Left kidney (tissue), 2 donors: ENCODE data around the gene TNS1. TPM values are rescaled to one million over a fixed set of nuclear protein-coding genes. Genes with fewer than 3 reads are reported as not detected.

Experiments
- DNase-seq: peaks from one replicate; pipeline ENCODE4 v3.0.0-alpha.2; 2013
- polyA plus RNA-seq: library from polyadenylated mRNA; unstranded; fragments of 120-200 nt; gene quantifications from one replicate; pipeline ENCODE4 v1.2.1, GENCODE V29; 2013; ENCODE audit not compliant: insufficient read length

TNS1 gene
- polyA plus RNA-seq, 1 donor: 64.9 TPM

DNA sequence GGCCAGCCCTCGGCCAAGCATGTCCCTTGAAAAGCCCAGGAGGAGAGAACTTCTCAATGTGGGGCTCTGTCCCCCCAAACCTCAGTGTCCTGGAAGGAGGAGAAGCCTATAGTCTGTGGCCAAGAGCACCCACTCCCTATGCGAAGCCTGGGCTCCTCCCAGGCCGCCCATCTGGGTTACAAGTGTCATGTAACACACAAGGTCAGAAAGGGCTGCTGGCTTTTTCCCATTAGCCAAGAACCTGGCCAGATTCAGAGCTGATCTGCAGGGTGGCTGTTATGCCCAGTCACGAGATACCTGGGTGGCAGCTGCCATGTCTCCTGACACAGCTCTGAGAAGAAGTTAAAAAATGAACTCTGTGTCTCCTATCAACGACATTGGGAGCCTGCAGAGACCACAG, 170.7 kb downstream of the TNS1 start:
- no peak for DNase-seq

DNA sequence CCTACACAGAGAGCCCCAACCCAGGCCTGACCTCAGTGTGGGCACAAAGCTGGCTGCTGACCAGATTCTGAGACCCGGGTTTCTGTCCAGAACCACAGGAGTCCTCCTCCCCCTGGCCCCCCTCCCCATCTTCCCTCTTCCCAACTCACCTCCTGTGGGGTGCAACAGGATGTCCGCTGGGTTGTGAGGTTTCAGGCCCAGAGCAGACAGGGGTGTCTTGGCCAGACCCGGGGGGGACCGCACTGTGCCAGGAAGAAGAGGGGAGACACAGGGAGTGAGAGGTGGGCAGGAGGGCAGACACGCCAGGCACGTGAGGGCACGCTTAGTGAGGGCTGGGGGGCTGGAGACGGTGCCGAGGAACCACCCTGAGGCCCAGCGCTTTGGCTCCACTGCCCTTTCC, 171.5 kb downstream of the TNS1 start:
- DNase-seq: no peak

DNA sequence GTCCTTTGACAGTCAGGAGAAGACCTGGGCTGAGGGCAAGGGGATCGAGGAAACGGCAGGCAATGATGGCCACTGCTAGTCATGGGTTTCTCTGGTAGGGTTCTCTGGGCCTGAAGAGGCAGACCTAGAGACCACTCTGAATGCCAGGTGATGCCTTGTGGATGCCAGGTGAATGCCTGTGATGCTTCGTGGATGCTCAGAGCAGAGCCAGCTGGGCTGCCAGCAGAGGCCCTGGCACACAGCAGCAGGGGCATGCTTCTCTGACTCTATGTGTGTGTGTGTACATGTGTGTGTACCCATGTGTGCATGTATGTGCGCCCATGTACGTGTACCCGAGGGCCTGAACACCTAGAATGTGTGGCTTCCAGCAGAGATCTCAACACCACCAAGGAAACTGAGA, 172.0 kb downstream of the TNS1 start:
- DNase-seq: no peak

DNA sequence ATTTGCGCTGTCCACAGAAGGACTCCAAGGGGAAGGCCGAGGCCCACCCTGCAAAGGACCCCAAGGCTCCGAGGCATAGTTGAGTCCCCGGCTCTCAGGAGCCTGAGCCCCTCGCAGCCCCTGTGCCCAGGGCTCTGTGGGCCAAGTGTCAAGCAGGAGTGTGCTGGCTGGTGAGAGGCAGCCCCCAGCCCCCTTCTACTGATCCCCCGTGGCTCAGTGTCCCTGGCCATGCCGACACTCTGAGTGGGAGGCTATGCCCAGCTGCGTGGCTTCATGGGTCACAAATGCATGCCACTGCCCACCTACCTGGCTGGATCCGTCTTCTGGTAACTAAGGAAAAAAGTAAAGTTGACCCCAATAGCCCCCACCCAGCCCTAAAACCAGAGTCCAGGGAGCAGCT, 172.7 kb downstream of the TNS1 start:
- DNase-seq: no peak

DNA sequence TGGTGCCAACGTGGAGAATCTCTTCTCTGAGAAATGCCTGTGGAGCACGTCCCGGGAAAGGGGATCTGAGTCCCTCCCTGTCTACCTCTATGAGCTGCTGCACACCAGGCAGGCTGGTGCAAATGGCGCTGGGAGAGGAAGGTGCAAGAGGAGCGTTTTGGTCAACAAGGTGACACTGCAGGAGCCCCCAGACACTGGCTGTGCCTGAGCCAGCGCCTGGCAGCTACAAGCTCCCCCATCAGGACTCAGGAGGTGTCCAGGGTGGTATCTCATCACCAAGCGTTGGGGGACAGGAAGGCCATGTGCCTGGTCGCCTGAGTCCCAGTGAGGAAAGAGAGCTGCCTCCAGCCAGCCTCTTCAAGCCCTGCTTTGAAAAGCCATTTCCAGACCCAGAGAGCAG, 173.4 kb downstream of the TNS1 start:
- no peak for DNase-seq

DNA sequence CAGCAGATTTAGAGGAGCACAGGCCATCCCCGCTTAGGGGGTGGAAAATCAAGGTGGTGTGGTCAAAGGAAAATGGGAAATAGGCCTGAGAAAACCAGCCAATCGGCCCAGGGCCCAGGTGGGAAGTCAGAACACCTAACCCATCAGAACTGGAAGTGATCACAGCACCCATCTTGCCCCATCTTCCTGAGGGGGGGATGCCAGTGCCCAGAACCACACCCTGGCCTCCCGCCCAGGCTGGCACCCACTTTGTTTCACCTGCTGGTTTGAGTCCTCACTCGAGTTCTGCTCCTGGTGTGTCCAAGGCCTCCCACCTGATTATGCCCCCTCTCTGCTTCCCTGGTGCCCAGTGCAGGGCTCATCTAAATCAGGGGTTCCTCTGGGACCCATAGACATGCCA, 174.5 kb downstream of the TNS1 start:
- DNase-seq: no peak

DNA sequence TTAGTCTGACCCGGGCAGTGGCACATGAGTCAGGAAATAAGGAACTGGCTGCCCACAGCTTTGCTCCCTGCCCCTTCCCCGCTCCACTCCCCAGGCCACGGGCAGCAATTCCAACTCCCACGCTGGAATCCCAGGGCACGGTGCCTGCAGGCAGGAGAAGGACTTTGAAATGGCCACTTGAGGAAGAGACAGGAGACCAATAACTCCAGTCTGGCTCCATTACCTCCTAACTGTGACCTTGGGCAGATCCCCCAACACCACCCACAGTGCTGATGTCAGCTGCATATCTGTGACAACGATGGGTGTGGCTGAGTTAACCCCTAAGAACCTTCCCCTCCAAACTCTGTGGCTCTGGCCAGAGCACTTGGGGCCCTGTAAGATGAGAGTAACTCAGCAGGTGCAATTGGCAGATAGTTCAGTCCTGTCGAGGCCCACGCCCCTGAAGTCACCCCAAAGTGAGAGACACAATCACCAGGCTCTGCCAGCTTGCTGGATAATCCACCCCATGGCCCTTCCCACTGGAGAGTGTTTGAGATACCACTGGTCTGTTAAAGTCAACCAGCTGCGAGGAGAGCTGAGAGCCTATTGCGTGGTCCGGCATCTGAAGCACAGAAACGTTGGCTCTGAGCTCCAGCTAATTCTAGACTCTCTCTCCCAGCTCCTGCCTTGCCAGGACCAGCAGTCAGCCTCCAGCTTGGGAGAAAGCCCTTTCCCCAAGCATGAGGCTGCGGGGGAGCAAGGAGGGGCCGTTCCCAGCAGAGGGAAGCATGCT, 175.2 kb downstream of the TNS1 start:
- no peak for DNase-seq

DNA sequence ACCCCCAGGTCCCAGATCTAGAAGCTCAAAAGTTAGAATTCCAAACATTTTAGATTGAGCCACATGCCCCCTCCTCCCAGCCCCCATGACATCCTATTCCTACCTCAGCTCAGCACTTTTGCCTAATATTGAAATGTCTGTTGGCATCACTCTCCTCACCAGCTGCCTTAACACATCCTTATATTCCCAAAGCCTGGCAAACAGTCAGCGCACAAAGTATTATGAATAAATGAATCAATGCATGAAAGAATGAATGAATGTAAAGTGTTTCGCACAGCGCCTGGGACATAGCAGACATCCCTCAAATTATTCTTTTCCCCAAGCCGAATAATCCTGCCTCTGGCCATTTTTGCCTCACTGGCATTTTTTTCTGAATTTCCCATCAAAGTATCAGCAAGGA, 175.8 kb downstream of the TNS1 start:
- no peak for DNase-seq

DNA sequence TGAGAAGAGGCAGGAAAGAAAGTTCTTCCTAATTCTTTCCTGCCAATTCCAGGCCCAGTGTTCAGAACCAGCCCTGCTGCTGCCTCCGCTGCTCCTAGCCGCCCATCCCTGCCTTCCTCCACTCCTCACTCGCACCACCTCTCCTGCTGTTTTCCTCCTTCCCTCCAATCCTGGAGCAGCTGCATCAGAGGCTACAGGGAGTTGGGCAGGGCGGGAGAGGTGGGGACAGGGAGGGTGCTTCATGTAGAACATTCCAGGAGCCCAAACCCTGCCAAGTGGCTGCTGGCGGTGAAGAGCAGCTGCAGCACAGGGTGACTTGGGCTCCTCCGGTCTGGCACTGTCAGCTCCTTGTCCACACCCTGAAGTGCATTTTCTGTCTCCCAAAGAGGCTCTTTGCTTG, 176.3 kb downstream of the TNS1 start:
- no peak for DNase-seq

DNA sequence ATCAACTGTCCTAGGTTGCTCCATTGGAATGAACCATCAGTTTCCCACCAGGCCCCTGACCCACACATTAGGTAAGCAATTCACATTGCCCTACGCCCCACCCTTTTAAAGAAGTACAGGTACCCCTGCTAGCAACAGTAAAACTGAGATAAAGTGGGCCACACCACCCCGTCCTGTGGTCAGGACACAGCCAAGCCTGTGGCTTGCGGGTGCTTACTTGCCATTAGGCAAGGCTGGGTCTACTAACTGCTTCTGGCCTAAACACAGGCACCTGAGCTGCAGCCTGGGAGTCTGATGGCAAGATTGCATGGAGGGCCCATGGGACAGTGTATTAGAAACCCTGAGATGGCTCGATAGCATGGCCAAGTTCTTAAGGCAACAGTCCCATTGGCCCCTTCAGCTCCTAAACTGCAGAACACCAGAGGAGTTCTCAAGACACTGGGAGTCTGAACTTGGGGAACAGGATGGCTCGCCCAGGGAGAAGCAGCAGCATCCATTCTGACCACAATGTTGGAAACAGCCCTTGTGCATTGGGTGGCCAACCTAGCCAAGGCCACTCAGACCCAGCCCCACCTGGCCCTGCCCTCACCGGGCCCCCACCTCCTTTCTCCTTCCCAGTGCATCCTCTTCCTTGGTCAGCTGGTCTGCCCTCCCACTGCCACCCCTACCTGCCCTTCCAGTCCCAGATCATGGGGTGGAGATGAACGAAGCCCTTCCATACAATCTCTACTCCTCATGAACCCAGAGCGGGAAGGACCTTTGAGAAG, 177.1 kb downstream of the TNS1 start:
- DNase-seq: no peak

DNA sequence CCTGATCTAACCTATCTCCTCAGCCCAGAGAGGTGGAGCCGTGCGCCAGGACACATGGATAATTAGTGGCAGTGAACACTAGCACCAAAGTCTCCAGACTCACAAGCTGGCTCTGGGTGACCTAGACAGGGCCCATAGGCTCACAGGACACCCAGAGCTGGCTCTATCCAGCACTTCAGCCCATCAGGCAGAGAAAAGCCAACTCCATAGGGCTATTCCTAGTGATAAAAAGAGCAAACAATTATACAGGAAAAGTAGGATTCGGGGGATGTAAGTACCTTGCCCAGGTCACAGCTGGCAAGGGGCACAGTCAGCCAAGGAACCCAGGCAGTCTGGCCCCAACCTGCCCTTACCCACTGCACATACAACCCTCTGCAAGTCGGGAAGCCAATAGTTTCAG, 178.6 kb downstream of the TNS1 start:
- DNase-seq: no peak

DNA sequence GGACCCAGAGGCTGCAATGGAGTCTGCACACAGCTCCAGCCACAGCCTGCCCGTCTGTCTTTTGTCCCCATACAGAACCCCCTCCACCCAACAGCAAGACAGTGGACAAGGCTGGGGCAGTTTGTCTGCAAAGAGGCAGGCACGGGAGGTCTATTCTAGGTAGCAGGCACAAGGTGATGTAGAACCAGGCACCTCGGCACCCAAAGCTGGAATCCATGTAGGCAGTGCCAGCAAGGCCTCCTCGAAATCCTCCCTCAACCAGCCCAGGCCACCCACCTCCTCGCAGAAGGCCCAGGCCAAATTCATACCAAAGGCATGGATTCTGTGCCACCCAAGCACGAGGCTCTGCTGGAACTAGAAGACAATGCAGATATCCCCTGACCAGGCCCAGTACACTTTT, 179.2 kb downstream of the TNS1 start:
- no peak for DNase-seq

DNA sequence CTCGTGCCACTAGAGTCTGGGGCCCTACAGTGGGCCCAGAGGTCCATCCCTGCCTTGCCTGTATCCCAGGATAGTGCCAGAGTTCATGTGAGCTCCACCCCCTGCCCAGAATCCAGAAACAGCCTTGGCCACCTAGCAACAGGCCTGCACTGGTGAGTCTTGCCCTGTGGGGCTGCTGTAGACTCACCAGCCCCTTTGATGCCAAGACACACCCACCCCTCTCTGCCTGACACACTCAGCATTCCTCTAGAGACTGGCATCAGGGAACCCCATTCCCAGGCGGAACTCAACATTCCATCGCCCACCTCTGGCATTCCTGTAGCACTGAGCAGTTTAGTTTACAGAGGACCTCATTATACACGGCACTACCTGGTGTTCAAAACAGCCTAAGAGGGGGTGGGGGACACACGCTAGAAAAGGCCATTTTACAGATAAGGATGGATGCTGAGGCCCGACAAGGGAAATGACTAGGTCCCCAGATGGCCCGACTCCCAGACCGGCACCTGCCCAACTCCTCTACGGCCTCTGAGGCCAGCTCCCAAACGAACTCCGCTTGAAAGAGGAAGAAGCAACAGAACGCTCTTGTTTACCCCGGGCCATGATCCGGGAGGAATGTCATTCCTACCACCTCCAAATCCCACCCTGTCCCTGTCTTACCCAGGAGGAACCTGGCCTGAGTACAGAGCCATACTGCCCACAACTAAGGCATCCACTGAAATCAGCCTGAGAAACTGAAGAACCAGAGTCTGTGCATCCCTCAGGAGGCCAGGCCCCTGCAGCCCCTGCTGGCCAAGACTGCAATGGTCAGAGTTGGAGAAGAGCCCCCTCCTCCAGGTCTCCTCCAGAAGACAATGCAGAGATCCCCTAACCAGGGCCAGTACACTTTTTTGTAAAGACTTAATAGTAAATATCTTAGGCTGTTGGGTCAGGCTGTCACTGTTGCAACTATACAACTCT, 180.2 kb downstream of the TNS1 start:
- no peak for DNase-seq

DNA sequence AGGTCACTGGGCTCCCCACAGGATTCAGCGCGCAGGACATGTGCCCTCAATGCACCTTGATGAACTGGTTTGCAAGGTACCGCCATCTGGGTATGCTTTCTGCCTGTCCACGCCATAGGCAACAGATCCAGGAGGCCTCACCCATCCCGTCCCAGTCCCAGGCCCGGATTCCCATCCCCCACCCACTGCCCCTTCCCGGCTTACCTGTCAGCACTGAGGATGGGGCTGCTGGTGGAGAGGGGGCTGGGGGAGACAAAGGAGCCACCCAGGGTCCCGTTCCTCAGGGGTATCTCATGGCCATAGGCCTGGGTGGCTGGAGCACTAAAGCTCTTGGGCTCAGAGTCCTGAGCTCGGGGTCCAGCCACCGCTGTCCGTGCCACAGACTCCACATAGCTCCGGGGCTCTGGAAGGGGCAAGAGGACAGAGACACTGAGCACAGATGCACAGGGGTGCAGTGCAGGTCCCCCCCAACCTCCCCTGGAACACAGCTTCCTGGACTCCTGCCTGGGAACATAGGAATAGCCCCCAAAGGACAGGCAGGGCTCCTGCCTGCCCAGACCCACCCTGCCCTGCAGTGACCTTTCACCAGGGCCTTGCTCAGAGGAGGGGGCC, 181.2 kb downstream of the TNS1 start:
- DNase-seq: no peak

DNA sequence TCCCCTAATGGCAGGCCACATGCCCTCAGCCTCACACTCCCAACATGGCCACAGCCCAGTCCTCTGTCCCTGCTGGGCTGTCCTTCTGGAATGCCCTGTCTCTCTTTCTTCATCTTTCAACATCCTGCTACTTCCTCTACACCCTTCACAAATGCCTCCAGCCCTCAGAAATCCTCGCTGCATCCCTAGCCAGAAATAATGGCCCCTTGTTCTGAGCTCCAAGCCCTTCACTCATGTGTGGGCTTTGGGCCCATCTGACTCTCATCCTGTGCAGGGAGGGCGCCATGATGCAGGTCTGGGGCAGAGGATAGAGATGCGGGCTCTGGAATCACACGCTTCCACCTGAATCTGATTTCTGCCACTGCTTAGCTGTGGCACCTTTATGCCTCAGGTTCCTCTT, 181.9 kb downstream of the TNS1 start:
- no peak for DNase-seq

DNA sequence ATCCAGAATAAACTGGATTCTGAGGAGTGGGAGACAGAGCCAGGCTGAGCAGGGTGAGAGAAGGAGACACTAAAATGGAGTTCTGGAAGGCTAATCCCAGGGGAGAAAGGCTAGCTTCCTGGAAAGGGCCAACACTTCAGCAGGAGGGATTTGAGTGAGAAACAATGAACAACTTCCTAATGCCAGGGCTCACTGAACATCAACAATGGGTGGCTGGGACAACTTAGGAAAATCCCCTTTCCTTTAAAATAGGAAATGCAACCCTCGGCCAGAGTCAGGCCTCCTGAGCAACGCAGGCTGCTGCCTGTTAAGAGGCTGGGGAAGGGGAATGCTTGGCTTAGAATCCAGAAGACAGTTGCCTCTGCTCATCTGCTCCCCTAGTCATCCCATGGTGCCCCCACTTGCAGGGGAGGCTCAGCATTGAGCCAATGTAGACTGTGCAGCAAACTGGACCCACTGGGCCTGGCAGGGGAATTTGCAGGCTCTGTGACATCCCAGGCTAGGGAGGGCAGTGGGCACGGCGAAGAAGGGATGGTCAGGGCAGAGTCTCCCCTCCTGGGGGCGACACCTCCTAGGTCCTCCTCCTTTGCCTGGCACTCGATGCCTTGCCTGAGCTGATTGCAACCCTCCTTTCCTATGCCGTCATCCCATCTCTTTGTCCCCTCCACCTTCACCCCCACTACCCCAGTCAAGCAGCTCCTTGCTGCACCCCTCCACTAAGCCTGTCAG, 182.5 kb downstream of the TNS1 start:
- no peak for DNase-seq

DNA sequence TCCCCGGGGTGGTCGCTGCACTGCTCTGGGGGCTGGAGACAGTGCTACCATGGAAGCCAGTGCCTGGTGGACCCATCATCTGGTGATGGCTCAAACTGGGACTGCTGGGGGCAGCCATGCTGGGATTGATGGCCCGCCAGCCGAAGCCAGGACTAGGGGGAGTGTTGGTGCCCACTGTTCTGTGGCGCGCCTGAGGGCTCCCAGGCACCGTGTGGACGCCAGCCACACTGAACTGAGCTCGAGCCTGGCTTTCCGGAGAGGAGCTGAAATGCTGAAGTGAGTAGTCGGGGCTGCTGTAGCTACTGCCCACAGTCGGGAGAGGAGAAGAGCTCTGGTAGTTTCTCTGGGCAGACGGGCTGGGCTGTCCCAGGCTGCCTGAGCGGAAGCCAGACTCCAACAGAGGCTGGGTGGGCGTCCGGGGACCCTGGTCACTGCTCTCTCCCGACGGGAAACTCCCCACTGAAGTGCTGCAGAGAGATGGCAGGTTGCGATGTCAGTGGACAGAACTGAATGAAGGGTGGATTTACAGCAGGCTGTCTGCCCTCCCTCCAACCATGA, 184.4 kb downstream of the TNS1 start:
- no peak for DNase-seq

DNA sequence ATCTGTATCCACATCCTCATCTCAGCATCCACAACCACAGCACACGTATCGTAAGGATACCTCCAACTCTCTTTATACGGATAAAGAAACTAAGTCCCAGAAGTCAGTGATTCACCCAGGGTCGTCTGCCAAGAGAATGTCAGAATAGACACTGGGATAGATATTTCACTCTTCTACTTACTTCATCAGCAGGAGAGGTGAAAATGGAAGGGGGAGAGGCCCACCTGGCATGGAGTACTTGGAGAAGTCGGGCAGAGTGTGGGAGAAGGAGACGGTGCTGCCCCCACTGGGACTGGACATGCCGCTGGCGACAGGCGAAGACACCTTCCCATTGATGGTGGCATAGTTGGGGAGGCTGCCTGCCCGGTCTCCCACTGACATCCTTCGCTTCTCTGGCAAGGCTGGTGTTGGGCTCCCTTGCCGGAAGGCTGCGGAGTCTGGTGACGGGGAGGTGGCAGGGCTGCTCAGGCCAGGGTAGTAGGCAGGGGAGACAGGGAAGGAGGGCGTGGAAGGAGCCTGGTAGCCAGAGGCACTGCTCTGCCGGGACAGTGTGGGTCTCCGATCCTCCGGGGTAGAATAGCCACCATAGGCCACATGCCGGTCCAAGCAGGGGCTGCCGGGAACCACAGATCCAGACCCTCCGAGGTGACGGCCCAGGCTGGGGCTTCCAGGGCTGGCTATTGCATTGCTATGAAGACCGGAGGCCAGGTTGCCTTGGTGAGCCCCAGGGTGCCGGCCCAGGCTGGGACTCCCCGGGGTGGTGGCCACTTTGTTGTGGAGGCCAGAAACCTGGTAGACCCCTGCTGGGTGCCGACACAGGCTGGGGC, 185.1 kb downstream of the TNS1 start:
- DNase-seq: no peak

DNA sequence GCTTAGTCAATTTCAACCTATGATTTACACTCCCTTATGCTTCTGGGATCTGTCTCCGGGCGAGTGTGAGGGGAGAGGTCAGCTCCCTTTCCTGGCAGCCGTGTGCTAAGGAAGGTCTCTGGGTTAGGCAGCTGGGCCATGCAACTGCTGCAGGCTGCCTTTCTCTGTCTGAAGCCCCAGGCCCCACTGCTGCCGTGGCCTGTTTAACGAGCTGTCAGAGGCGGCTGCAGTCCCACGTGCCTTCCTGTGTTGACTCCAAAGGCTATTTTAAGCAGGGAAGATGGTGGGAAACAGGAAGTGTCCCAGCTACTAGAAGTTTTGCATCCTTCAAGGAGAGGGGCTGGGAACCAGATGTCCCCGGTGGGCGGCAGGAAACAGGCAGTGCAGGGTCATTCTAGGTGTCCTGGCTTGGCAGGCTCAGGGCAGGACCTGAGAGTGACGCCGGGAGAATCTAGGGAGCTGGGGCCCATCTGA, 186.4 kb downstream of the TNS1 start:
- DNase-seq: peak; percentile 82

DNA sequence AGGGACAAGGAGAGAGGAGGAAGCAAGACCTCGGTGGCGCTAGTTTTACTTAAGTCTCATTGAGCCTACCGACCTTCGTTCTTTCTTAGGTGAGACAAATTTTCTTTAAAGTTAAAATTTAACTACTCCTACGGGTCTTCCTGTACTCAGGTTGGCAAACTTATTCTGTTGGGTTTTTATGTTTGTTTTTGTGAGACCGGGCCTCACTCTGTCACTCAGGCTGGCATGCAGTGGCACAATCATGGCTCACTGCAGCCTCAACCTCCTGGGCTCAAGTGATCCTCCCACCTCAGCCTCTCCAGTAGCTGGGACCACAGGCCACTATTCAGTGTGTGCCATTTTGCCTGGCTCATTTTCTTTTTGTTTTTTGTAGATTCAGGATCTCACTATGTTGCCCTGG, 189.0 kb downstream of the TNS1 start:
- no peak for DNase-seq
